ENCODE data around the gene GALNT3. TPM values are rescaled to one million over a fixed set of nuclear protein-coding genes. Genes with fewer than 3 reads are reported as not detected.

Gene GALNT3
- 1 to 10 TPM; 2.7 to 7.0 (median 5.2) TPM for polyA plus RNA-seq (ENCODE audit: low read depth in 6 of 6)

- peak; percentile 36 to 42 for ATAC-seq (ENCODE audit: low read depth in 2 of 2)
Observed at GRCh38 chr2:165793779-165794535, at the start of gene GALNT3. GALNT3 (minus strand) TSS chr2:165794247; CDS start chr2:165770700, 23,547 bp downstream.

GRCh38 chr2:165843351-165843750 is 49.3 kb upstream of the GALNT3 start:
- Mint-ChIP-seq H3K9me3 (peaks cover 0 to under 1% (median 0%) of the 10 kb centered on the region in 7 donors), H3K27me3 (no peaks in the 10 kb centered on the region), H3K4me1 (peaks cover 0 to 2% (median 0%) of the 10 kb centered on the region in 3 donors), H3K27ac (peak overlapping the region in 1 of 6 donors; percentile 6), H3K36me3 (no peaks in the 10 kb centered on the region), H3K4me3 (no peak overlapping the region)
- no peak for DNase-seq
- ATAC-seq (ENCODE audit: low read depth in 2 of 2), result no peak

More at GRCh38 chr2:165793779-165794535, at the start of gene GALNT3:
- H3K9me3 Mint-ChIP-seq, result no peaks in the 10 kb centered on the region
- DNase-seq, result peak; percentile 46
- H3K36me3 Mint-ChIP-seq, result peaks cover 0 to 3% of the 10 kb centered on the region in 2 donors
- no peaks in the 10 kb centered on the region for H3K27me3 Mint-ChIP-seq
- peaks cover 40 to 46% (median 42%) of the 10 kb centered on the region in 3 donors for H3K4me1 Mint-ChIP-seq
- H3K27ac Mint-ChIP-seq, result peak within 1 kb of the TSS; percentile 98 to 100 (median 99)
- H3K4me3 Mint-ChIP-seq, result peak within 1 kb of the TSS; percentile 83 to 98 (median 98)

DNA sequence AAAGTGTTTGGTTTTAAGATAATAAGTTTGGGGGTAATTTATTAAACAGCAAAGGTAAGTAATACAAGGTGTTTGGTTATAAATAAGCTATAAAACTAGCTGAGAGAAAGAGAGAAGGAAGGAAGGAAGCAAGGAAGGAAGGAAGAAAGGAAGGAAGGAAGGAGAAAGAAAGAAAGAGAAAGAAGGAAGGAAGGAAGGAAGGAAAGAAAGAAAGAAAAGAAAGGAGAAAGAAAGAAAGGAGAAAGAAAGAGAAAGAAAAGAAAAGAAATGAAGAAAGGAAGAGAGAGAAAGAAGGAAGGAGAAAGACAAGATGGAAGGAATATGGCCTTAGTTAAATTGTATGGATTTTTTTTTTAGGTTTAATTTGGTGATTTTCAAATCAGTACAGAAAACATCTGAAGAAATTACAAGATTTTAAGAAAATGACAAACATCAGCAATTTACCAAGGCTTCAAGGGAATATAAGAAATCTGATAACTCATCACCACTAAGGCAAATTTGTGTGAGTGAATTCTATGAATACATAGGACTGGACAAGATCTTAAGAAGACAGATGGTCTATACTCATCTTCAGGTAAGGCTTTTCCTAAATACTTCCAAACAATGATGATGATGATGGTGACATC is 46.4 kb upstream of the GALNT3 start:
- DNase-seq (no peak), ATAC-seq (ENCODE audit: low read depth in 2 of 2) (no peak)
- peaks cover 0 to 2% (median 0%) of the 10 kb centered on the region in 7 donors for H3K9me3 Mint-ChIP-seq
- H3K4me3 Mint-ChIP-seq, result peak overlapping the region in 1 of 8 donors; percentile 61
- peaks cover 0 to 2% (median 0%) of the 10 kb centered on the region in 3 donors for H3K4me1 Mint-ChIP-seq
- H3K27me3 Mint-ChIP-seq, result no peaks in the 10 kb centered on the region
- peak overlapping the region in 1 of 6 donors; percentile 19 for H3K27ac Mint-ChIP-seq
- H3K36me3 Mint-ChIP-seq, result peaks cover 0 to 6% of the 10 kb centered on the region in 2 donors

- Mint-ChIP-seq H3K27me3 (no peaks in the 10 kb centered on the region), H3K27ac (peak overlapping the region in 1 of 6 donors; percentile 90), H3K9me3 (peaks cover 0 to 2% (median 0%) of the 10 kb centered on the region in 7 donors), H3K4me1 (peaks cover 0 to 2% (median 0%) of the 10 kb centered on the region in 3 donors), H3K4me3 (no peak overlapping the region), H3K36me3 (peaks cover 0 to 6% of the 10 kb centered on the region in 2 donors)
- DNase-seq (no peak), ATAC-seq (ENCODE audit: low read depth in 2 of 2) (no peak)
Observed at GRCh38 chr2:165839610-165840009, 45.6 kb upstream of the GALNT3 start.

DNA sequence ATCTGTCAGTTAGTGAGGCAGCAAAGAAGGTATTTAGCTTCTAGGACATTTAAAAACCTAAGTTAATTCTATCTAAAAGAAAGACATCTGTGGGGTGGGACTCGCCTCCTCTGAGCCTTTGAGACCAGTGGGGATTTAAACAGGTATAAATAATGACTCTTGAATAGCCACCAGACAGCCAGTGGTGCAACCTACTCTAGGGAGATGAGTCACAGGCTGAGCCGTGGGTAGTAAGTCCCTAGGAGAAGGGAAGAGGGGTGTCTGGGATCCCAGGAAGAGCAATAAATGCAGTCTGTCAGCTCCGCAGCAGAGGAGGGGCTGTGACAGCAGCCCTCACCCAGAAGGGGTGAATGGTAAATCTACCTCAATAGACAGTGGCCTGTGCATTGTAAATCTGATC is 43.1 kb upstream of the GALNT3 start:
- Mint-ChIP-seq H3K4me3 (no peak overlapping the region), H3K27ac (no peak overlapping the region), H3K36me3 (peaks cover 0 to 6% of the 10 kb centered on the region in 2 donors), H3K4me1 (peaks cover 0 to 2% (median 0%) of the 10 kb centered on the region in 3 donors), H3K27me3 (no peaks in the 10 kb centered on the region), H3K9me3 (peaks cover 0 to 2% (median 0%) of the 10 kb centered on the region in 7 donors)
- DNase-seq (no peak), ATAC-seq (ENCODE audit: low read depth in 2 of 2) (no peak)

DNA sequence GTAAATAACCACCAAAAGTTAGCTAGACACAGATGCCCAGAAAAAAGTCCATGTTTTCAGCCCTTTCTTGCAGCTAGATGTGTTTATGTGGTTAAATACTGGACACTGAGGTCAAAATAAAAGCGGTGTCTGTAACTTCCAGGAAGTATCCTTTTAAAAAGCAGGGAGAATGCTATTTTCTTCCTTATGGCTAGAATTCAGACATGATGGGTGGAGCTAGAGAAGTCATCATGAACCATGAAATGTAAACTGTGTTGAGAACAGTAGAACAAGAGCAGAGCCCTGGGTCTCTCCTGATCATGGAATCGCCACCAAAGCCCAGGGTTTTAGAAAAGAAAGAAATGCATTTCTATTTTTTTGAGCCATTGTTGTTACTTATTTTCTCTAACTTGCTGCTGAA is 41.3 kb upstream of the GALNT3 start:
- DNase-seq, result no peak
- H3K27me3 Mint-ChIP-seq, result no peaks in the 10 kb centered on the region
- peaks cover 0 to 2% (median 0%) of the 10 kb centered on the region in 3 donors for H3K4me1 Mint-ChIP-seq
- peaks cover 0 to 2% (median 0%) of the 10 kb centered on the region in 7 donors for H3K9me3 Mint-ChIP-seq
- no peak overlapping the region for H3K27ac Mint-ChIP-seq
- no peak overlapping the region for H3K4me3 Mint-ChIP-seq
- no peak for ATAC-seq (ENCODE audit: low read depth in 2 of 2)
- peaks cover 0 to 6% of the 10 kb centered on the region in 2 donors for H3K36me3 Mint-ChIP-seq

DNA sequence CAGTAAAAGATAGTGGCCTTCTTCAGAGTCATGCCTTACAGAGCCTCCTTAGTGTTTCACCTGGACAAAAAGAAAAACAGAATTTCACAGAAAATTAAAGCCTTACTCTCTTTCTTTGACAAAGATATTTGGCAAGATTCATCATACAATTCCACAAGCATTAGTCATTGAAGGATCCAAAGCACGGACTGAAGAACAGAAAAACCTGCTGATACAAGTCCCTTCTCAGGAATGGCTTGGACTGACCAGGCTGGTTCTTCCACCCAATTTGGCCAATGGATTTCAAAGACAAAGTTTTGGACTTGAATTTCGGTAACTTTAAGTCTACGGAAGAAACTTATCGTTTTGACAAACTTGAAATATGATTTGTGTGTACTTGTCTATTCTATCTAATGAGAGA is 39.1 kb upstream of the GALNT3 start:
- no peak for ATAC-seq (ENCODE audit: low read depth in 2 of 2)
- Mint-ChIP-seq H3K4me3 (no peak overlapping the region), H3K36me3 (peaks cover 0 to 6% of the 10 kb centered on the region in 2 donors), H3K27ac (peak overlapping the region in 1 of 6 donors; percentile 33), H3K9me3 (no peaks in the 10 kb centered on the region), H3K4me1 (no peaks in the 10 kb centered on the region), H3K27me3 (no peaks in the 10 kb centered on the region)
- DNase-seq, result no peak

DNA sequence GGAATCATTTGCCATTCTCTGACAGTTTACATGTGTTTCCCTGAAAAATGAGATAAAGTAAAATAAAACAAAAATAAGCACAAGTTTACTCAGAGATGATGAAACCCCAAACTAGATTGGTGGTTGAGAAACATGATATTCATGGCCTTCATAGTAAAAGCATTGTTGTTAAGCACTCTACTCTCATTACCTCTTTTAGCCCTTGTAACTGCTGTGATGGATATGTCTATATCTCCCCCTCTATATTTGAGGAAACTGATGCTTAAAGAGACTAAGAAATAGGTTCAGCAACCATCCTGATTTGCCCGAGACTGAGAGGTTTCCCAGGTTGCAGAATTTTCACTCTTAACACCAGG is 33.9 kb upstream of the GALNT3 start:
- no peaks in the 10 kb centered on the region for H3K9me3 Mint-ChIP-seq
- peaks cover 0 to 3% (median 3%) of the 10 kb centered on the region in 3 donors for H3K4me1 Mint-ChIP-seq
- ATAC-seq (ENCODE audit: low read depth in 2 of 2), result no peak
- DNase-seq, result no peak
- no peaks in the 10 kb centered on the region for H3K36me3 Mint-ChIP-seq
- H3K27ac Mint-ChIP-seq, result no peak overlapping the region
- H3K4me3 Mint-ChIP-seq, result no peak overlapping the region
- no peaks in the 10 kb centered on the region for H3K27me3 Mint-ChIP-seq

DNA sequence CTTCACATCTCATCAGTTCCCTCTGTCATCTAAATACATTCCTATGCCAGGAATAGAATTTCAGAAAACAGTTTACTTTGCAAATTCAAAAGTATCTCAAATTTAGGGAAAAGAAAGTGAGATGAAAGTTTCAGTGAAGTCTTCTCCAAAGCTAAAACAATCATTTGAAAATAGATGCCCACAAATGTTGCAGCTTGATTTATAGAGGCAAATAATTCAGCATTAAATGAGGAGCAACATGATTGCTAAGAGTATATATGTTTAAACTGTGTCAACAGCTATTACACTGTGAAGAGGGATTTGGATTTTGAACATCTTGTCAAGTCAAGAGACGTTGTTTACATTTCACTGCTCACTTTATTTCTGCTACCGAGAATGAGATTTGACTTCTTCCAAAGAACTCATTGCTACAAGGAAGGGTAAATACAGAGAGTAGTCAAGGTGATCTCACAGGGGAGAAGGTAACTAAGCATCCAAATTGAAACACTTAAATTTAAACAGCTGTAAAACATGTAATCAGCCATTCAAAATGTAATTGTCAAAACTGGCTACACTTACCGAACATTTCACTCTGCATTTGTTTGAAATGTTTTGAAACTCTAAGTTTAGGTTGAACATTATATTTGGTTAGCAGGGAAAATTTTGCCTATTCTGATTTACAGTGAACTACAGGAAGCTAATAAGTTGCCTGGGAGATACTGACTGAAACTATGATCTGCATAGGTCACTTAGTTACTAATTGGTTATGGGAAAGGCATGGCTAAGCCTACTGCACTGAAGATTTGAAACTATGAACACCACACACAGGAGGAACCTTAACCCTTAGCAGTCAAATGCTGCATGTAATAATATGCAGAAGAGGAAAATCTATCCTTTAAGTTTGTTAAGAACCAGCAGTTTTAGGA is 33.2 kb upstream of the GALNT3 start:
- no peaks in the 10 kb centered on the region for H3K36me3 Mint-ChIP-seq
- peaks cover 0 to 3% (median 3%) of the 10 kb centered on the region in 3 donors for H3K4me1 Mint-ChIP-seq
- peak overlapping the region in 1 of 6 donors; percentile 49 for H3K27ac Mint-ChIP-seq
- H3K4me3 Mint-ChIP-seq, result no peak overlapping the region
- H3K27me3 Mint-ChIP-seq, result no peaks in the 10 kb centered on the region
- no peak for ATAC-seq (ENCODE audit: low read depth in 2 of 2)
- H3K9me3 Mint-ChIP-seq, result no peaks in the 10 kb centered on the region
- DNase-seq, result no peak

DNA sequence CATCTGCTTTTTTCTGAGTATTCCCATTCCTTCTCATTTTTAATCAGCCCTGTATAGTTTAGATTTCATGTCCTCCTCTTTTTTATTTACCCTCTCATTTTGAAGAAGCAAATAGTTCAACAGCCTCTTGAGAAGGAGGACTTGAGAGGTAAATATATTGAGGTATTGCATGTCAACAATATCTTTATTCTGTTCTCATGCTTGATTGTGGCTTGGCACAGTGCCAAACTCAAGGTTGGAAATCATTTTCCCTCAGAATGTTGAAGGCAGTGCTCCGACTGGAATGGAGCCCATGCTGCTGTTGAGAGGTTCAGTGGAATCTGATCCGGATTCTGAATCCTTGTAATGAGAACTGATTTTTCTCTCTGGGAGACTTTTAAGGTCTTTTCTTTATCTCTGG is 31.0 kb upstream of the GALNT3 start:
- H3K9me3 Mint-ChIP-seq, result no peaks in the 10 kb centered on the region
- H3K27me3 Mint-ChIP-seq, result no peaks in the 10 kb centered on the region
- ATAC-seq (ENCODE audit: low read depth in 2 of 2), result no peak
- no peak overlapping the region for H3K4me3 Mint-ChIP-seq
- DNase-seq, result no peak
- peak overlapping the region in 1 of 6 donors; percentile 71 for H3K27ac Mint-ChIP-seq
- H3K36me3 Mint-ChIP-seq, result no peaks in the 10 kb centered on the region
- H3K4me1 Mint-ChIP-seq, result peaks cover 0 to 3% (median 3%) of the 10 kb centered on the region in 3 donors

- peaks cover 29 to 42% (median 37%) of the 10 kb centered on the region in 3 donors for H3K4me1 Mint-ChIP-seq
- H3K36me3 Mint-ChIP-seq, result no peaks in the 10 kb centered on the region
- no peak overlapping the region for H3K27ac Mint-ChIP-seq
- no peaks in the 10 kb centered on the region for H3K27me3 Mint-ChIP-seq
- H3K4me3 Mint-ChIP-seq, result no peak overlapping the region
- H3K9me3 Mint-ChIP-seq, result peaks cover 0 to 1% (median 0%) of the 10 kb centered on the region in 7 donors
- ATAC-seq (ENCODE audit: low read depth in 2 of 2) (no peak), DNase-seq (no peak)
Observed at GRCh38 chr2:165820296-165820695, 26.2 kb upstream of the GALNT3 start.

- Mint-ChIP-seq H3K9me3 (peaks cover 0 to 1% (median 0%) of the 10 kb centered on the region in 7 donors), H3K27ac (peak overlapping the region in 3 of 6 donors; percentile 40 to 80 (median 61)), H3K4me1 (peaks cover 40 to 55% (median 51%) of the 10 kb centered on the region in 3 donors), H3K36me3 (no peaks in the 10 kb centered on the region), H3K4me3 (peak overlapping the region in 3 of 8 donors; percentile 23 to 54 (median 34)), H3K27me3 (no peaks in the 10 kb centered on the region)
- ATAC-seq (ENCODE audit: low read depth in 2 of 2), result peak in 1 of 2 donors; percentile 24
- peak; percentile 19 for DNase-seq
Observed at GRCh38 chr2:165818920-165819319, 24.9 kb upstream of the GALNT3 start.

Measured in naive B cell (primary cell).